ENCODE data around the gene TRMT13. TPM values are rescaled to one million over a fixed set of nuclear protein-coding genes. Genes with fewer than 3 reads are reported as not detected.

TRMT13 gene
- total RNA-seq, 4 donors from 2014 or later: 12.0 to 54.1 (median 22.7) TPM

GRCh38 chr1:100101564-100101963 lies 31.4 kb upstream of the TRMT13 start:
- Histone ChIP-seq H3K36me3 (no peaks in the 10 kb centered on the region), H3K27me3 (no peaks in the 10 kb centered on the region), H3K9me3 (no peaks in the 10 kb centered on the region), H3K27ac (no peak overlapping the region), H3K4me1 (no peaks in the 10 kb centered on the region), H3K4me3 (no peak overlapping the region)
- no peak for TF ChIP-seq CTCF (IDR thresholded peaks at IDR 0.05)
- intact Hi-C loops (cut with DNase I; ENCODE audit: low total_unique reads): no loop called here
- no peak for DNase-seq

GRCh38 chr1:100107696-100108095 lies 25.3 kb upstream of the TRMT13 start:
- TF ChIP-seq CTCF (IDR thresholded peaks at IDR 0.05): no peak
- TF ChIP-seq POLR2A (IDR thresholded peaks at IDR 0.05): no peak
- Histone ChIP-seq H3K27me3 (no peaks in the 10 kb centered on the region), H3K4me3 (no peak overlapping the region), H3K36me3 (no peaks in the 10 kb centered on the region), H3K27ac (no peak overlapping the region), H3K4me1 (no peaks in the 10 kb centered on the region), H3K9me3 (no peaks in the 10 kb centered on the region)
- DNase-seq: no peak
- intact Hi-C loops (cut with DNase I; ENCODE audit: low total_unique reads): no loop called here

- H3K9me3 ChIP-seq: no peaks in the 10 kb centered on the region
- no peak overlapping the region for H3K4me3 ChIP-seq
- no peaks in the 10 kb centered on the region for H3K36me3 ChIP-seq
- no peak for TF ChIP-seq CTCF (IDR thresholded peaks at IDR 0.05)
- DNase-seq: no peak
- no peaks in the 10 kb centered on the region for H3K4me1 ChIP-seq
- H3K27ac ChIP-seq: no peak overlapping the region
- H3K27me3 ChIP-seq: no peaks in the 10 kb centered on the region
- intact Hi-C loops (cut with DNase I; ENCODE audit: low total_unique reads): no loop called here
These were observed 23.4 kb upstream of the TRMT13 start for GRCh38 chr1:100109554-100110066.

DNA sequence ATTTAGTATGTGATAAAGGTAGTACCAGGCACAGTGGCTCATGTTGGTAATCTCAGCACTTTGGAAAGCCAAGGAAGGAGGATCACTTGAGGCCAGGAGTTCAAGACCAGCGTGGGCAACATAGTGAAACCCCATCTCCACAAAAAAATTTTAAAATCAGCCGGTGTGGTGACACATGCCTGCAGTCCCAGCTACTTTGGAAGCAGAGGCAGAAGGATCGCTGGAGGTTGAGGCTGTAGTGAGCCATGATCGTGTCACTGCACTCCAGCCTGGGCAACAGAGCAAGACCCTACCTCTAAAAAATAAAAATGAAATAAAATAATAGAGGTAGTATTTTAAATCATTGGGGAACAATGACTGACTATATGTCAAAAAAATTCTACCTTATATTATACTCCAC lies 17.4 kb upstream of the TRMT13 start:
- Histone ChIP-seq H3K4me3 (no peak overlapping the region), H3K27me3 (no peaks in the 10 kb centered on the region), H3K9me3 (no peaks in the 10 kb centered on the region), H3K4me1 (no peaks in the 10 kb centered on the region), H3K36me3 (no peaks in the 10 kb centered on the region), H3K27ac (no peak overlapping the region)
- TF ChIP-seq POLR2A (IDR thresholded peaks at IDR 0.05) (no peak), CTCF (IDR thresholded peaks at IDR 0.05) (no peak)
- no peak for DNase-seq
- intact Hi-C loops (cut with DNase I; ENCODE audit: low total_unique reads): no loop called here

- Histone ChIP-seq H3K9me3 (no peaks in the 10 kb centered on the region), H3K4me1 (no peaks in the 10 kb centered on the region), H3K27me3 (no peaks in the 10 kb centered on the region), H3K36me3 (no peaks in the 10 kb centered on the region), H3K27ac (no peak overlapping the region), H3K4me3 (no peak overlapping the region)
- TF ChIP-seq CTCF (IDR thresholded peaks at IDR 0.05): no peak
- no peak for DNase-seq
- intact Hi-C loops (cut with DNase I; ENCODE audit: low total_unique reads): no loop called here
These were observed 10.8 kb upstream of the TRMT13 start for GRCh38 chr1:100122177-100122576.

Measured in uterus (tissue), 4 donors.